Smooth muscle cell of the brain vasculature (primary cell): ENCODE measurements around the gene IL21R.
"Not testable (repeated sequence)": the region's sequence is repeated elsewhere in the genome, so short reads cannot be mapped to it uniquely, and the experiment has no call there.

Source experiments
- DNase-seq: peaks from one replicate; pipeline ENCODE4 v3.0.0-alpha.2; 2012; ENCODE audit warnings: low read depth, low spot score

Gene IL21R

DNA sequence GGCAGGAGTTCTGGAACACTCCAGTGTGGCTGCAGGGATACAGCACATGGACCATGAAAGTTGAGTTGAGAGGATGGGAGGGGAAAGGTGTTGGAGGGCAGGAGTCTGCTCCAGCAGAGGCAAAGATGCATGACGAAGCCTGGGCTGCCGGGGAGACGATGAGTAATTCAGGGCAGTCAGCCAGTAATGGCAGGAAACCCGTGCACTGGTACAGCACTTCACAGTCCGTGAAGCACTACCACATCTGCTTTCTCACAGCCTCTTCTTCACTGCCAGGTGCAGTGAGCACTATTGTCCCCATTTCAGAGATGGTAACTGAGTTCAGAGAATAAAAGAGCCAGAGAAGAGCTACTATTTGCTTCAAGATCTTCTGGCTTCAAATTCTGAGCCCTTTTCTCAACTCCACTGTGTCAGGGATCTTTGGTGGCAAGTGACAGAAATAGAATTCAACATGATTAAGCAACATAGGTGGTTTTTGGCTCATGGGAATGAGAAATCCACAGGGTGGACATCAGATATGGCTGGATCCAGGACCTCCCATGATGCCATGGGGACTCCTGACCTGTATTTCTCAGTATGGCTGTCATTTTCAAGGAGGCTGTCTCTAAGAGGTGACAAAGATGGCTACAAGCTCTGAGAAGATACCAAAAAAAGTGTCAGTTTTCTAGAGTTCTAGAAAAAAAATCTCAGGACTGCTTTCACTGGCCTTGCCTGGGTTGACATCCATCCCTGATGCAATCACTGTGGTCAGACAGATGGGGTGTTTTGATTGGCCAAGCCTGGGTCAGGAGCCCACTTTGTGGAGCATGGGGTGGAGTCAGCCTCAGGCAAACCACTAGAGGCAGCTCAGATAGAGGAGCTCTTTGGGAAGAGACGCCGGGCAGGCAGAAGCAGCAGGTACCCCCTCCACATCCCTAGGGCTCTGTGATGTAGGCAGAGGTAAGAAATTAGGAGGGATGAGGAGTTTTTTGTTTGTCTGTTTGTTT lies 24.7 kb downstream of the IL21R start:
- DNase-seq, result peak; percentile 59

- DNase-seq, result no peak
Measured at GRCh38 chr16:27427538-27427937, 25.6 kb downstream of the IL21R start.

DNA sequence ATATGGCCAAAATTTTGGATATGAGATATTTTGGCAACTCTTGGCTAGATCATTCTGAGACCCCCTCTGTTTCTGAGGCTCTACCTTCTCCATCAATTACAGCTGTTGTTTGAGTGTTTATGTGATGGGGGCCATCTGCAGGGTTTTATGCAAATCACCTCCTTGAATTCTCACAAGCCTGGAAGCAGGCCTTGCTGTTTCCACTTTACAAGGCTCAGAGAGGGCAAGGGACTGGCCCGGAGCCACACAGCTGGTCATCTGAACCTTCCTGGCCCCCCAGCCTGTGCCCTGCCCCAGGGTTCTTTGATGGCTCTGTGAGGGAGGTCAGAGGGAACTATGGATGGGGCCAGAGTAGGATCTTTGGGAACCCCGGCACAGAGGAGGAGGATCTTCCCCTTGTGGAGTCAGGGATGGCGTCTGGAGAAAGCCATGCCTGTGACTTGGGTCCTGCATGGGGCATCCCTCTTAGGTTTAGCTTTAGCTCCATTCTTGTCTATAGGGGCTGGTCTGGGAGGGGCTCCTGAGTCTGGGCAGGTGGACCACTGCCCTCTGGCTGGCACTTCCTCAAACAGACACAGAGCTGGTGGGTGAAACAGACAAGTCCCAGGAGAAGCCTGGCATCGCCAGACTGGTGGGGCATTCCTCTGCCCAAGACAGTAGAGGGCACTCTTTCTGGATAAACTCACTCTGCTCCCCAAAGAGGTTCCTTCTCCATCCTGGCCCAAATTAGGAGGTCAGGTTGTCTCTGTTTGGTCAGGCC lies 26.2 kb downstream of the IL21R start:
- DNase-seq, result no peak

- DNase-seq, result no peak
Measured at GRCh38 chr16:27429330-27429871, 27.4 kb downstream of the IL21R start.

DNA sequence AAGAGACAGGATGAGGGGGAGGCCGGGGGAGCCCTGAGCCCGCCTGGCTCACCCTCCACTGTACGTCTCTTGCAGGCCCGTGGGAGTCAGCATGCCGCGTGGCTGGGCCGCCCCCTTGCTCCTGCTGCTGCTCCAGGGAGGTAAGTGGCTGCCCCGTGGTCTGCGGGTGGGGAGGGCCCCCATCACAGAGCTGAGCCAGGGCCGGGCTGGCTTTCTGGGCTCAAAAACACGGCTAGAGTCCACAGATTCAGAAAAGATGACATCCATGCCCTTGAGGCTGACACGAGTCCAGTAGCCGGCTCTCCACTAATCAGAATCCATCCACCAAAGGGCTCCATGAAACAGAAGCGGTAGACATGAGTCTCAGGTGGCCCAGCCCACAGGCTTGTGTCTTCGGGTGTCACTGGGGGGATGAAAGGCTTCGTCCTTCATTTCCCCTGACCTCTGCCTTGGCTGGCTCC lies 28.0 kb downstream of the IL21R start:
- DNase-seq, result no peak

- DNase-seq, result no peak
Measured at GRCh38 chr16:27430512-27430911, 28.5 kb downstream of the IL21R start.

DNA sequence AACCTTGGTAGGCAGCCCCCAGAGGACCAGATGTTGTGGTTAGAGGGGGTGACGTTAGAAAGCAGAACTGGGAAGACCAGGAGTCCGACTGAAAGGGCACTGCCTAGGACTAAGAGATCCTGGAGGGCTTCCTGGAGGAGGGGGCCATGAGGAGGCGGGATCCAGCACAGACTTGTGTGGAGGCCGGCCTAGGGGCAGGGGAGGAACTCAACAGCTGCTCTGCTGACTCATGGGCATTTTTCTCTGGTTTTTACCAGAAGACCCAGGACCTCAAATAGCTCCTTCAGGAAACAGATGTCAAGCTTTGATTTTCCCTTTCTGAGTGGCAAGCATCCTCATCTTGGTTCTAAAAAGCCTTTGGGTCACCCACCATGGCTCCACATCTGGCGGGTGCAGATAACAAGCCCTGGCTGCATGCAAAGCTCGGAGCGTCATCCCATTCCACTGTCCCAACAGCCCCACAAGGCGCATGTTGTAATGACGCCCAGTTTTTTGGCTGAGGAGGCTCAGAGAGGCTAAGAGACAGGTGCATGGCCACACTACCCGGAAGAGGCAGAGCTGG lies 29.0 kb downstream of the IL21R start:
- DNase-seq, result no peak

- DNase-seq, result no peak
Measured at GRCh38 chr16:27431773-27432532, 30.0 kb downstream of the IL21R start.

GRCh38 chr16:27432558-27432957 lies 30.6 kb downstream of the IL21R start:
- no peak for DNase-seq

GRCh38 chr16:27433191-27433590 lies 31.2 kb downstream of the IL21R start:
- not testable (repeated sequence) for DNase-seq

GRCh38 chr16:27433636-27434035 lies 31.7 kb downstream of the IL21R start:
- DNase-seq, result no peak

- DNase-seq, result no peak
Measured at GRCh38 chr16:27434141-27435051, 32.4 kb downstream of the IL21R start.

GRCh38 chr16:27435146-27435545 lies 33.2 kb downstream of the IL21R start:
- not testable (repeated sequence) for DNase-seq

- DNase-seq, result no peak
Measured at GRCh38 chr16:27436065-27436464, 34.1 kb downstream of the IL21R start.

DNA sequence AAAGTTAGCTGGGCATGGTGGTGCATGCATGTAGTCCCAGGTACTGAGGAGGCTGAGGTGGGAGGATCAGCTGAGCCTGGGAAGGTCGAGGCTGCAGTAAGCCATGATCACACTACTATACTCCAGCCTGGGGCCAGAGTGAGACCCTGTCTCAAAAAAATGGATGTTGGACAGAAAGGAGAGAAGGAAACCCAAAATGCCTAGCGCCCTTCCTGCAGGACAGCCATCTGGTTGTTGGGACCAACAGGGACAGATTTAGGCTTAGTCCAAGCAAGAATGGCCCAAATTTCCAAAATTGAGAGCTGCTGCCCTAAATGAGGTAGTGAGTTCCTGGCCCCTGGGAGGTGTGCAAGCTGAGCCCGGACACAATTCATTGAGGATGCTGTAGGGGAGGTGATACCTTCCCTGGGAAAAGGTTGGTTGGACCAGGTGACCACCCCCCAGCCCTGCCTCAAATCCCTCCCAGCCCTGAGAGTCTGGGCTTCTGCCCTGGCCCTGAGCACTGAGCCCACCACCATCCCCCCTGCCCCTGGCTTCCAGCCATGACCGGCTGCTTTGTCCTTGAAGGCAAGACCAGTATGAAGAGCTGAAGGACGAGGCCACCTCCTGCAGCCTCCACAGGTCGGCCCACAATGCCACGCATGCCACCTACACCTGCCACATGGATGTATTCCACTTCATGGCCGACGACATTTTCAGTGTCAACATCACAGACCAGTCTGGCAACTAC lies 35.1 kb downstream of the IL21R start:
- DNase-seq, result no peak

GRCh38 chr16:27437946-27438345 lies 36.0 kb downstream of the IL21R start:
- DNase-seq, result no peak

DNA sequence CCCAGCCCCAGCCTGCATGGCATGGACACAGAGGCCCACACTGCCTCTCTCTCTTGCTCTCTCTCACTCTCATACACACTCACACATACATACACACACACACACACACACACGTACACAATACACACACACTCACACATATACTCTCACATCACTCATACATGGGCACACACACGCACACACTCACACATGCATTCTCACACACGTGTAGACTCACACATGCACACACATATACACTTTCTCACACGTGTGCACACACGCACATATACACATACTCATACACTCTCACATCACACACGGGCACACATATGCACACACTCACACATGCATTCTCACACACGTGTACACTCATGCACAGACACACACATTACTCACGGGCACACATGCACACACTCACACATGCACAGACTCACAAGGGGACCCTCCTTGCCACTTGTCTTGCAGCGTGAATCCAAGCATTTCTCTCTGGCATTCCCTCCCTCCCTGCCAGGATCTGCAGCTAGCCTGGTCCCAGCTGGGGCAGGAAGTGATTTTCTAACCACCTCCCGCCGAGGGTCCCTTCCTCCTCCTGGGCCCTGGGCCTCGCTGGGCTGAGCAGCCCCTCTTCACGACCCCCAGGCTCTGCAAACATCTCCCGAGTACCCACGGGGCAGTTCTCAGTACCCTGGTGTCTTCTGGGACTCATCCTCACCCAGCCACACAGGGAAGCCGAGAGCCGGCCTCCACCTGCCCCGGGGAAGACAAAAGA lies 37.5 kb downstream of the IL21R start:
- DNase-seq, result no peak

DNA sequence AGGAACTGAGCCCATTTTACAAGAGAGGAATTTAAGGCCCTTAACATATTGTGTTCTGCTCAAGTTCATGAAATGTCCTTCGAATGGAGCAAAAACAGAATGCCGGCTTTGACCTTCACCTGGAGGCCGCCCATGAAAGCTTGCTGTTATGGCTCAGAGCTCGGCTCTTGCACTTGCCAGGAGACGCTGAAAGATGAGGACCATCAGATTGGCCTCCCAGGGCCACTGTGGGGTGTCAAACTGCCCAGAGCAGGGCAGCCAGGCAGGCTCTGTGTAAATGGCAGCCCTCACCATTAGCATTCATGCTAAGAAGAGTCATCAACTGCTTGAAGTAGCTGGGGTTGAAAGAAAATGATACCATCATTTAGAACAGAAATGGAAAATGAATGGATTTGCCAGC lies 39.3 kb downstream of the IL21R start:
- DNase-seq, result no peak

- no peak for DNase-seq
Measured at GRCh38 chr16:27441998-27442397, 40.0 kb downstream of the IL21R start.
